Chondrocyte (in vitro differentiated cells): ENCODE measurements around the gene WLS. TPM values are rescaled to one million over a fixed set of nuclear protein-coding genes. Genes with fewer than 3 reads are reported as not detected.

Experiments
- DNase-seq: peaks from one replicate; pipeline ENCODE4 v3.0.0; 2021; ENCODE audit warnings: mixed read lengths, low spot score
- H3K27ac Mint-ChIP-seq: one replicate; pipeline ENCODE4 v1.8.0; 2021; ENCODE audit warnings: mild to moderate bottlenecking, moderate library complexity, mixed read lengths; ENCODE audit not compliant: unreplicated experiment
- H3K27me3 Mint-ChIP-seq: 2 replicates; pipeline ENCODE4 v1.8.0; 2021; ENCODE audit warnings: low read depth, mixed read lengths
- H3K36me3 Mint-ChIP-seq: 2 replicates; pipeline ENCODE4 v1.8.0; 2021; ENCODE audit warnings: low read depth, mixed read lengths
- H3K4me1 Mint-ChIP-seq: 2 replicates; pipeline ENCODE4 v1.8.0; 2021; ENCODE audit warnings: low read depth, mild to moderate bottlenecking, mixed read lengths
- H3K4me3 Mint-ChIP-seq: one replicate; pipeline ENCODE4 v1.8.0; 2021; ENCODE audit warnings: mild to moderate bottlenecking, moderate library complexity, mixed read lengths; ENCODE audit not compliant: unreplicated experiment
- H3K9me3 Mint-ChIP-seq: 2 replicates; pipeline ENCODE4 v1.8.0; 2021; ENCODE audit warnings: low read depth, mixed read lengths
- microRNA-seq: library from miRNA; unstranded; fragments of <30 nt; microRNA quantifications from one replicate; pipeline ENCODE4 v1.2.0, GENCODE V29; 2020; ENCODE audit warnings: borderline number of aligned reads
- total RNA-seq: library from RNA; stranded (reverse); gene quantifications from 3 replicates; pipeline ENCODE4 v1.2.1, GENCODE V29; 2021
- TF ChIP-seq, protein P1 (sequence below): fragments of 200-600 bp; sonication (generic); IDR thresholded peaks from 2 replicates; pipeline ENCODE4 v1.5.0; 2021; ENCODE audit warnings: antibody characterized with exemption, mild to moderate bottlenecking, moderate library complexity

Gene WLS
- total RNA-seq, 1 donor from 2014 or later: 149 TPM

DNA sequence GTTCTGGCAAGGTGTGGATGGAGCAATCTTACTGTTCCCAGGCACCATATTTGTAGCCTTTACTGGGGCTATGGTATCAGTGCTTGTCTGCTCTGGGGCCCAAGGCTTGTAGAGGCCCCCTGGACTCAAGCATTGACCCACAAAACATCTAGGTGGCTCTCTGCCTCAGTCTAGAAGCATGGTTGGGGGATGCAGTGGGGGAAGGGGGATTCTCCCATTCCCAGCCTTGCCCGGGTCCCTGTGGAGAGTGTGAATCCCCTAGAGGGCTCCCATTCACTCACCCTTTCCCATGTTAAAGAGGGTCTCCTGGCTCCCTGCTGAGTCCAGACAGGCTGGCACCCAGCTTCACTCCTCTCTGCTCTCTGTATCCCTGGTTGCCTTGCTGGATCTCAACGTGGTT lies 153.7 kb downstream of the WLS start:
- TF ChIP-seq, protein P1, sequence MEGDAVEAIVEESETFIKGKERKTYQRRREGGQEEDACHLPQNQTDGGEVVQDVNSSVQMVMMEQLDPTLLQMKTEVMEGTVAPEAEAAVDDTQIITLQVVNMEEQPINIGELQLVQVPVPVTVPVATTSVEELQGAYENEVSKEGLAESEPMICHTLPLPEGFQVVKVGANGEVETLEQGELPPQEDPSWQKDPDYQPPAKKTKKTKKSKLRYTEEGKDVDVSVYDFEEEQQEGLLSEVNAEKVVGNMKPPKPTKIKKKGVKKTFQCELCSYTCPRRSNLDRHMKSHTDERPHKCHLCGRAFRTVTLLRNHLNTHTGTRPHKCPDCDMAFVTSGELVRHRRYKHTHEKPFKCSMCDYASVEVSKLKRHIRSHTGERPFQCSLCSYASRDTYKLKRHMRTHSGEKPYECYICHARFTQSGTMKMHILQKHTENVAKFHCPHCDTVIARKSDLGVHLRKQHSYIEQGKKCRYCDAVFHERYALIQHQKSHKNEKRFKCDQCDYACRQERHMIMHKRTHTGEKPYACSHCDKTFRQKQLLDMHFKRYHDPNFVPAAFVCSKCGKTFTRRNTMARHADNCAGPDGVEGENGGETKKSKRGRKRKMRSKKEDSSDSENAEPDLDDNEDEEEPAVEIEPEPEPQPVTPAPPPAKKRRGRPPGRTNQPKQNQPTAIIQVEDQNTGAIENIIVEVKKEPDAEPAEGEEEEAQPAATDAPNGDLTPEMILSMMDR: no peak
- Mint-ChIP-seq H3K27ac (no peak overlapping the region), H3K4me1 (no peaks in the 10 kb centered on the region), H3K36me3 (peaks cover 3% of the 10 kb centered on the region), H3K27me3 (no peaks in the 10 kb centered on the region), H3K4me3 (no peak overlapping the region), H3K9me3 (peaks cover 8% of the 10 kb centered on the region)
- no peak for DNase-seq

Small RNA genes within 50 kb of the gene (microRNA-seq; reads per million reads assigned to microRNA genes)
- gene MIR1262: 5.5 reads per million, percentile 4 among the genes with 10 or more reads in this experiment

Other genes with a start within 250 kb of the WLS start
- 0.30 to 0.62 TPM (median 0.36 TPM) in 3 replicates for gene DIRAS3, start 181.9 kb downstream of the WLS start, total RNA-seq
- not detected in 3 replicates for gene RPE65, start 217.4 kb upstream of the WLS start, total RNA-seq